Activated CD4-positive, alpha-beta memory T cell treated with anti-CD3 and anti-CD28 coated beads for 36 hours (primary cell): ENCODE data around the gene TTLL1. TPM values are rescaled to one million over a fixed set of nuclear protein-coding genes. Genes with fewer than 3 reads are reported as not detected.
A peak's percentile ranks its signal among the peaks of the same experiment; 100 is the strongest.

Experiments
- CTCF ChIA-PET: fragments of 350-600 bp; sonication (Branson Sonifier 250); formaldehyde crosslinking; loops from one replicate; lab custom pipeline; 2021; ENCODE audit warnings: antibody characterized with exemption, inconsistent platforms; lab: Charles Lee
- POLR2A ChIA-PET: fragments of 350-600 bp; sonication (Branson Sonifier 250); formaldehyde crosslinking; loops from one replicate; lab custom pipeline; 2021; ENCODE audit warnings: antibody characterized with exemption; lab: Charles Lee
- DNase-seq: peaks from one replicate; pipeline ENCODE4 v3.0.0-alpha.2; 2020
- H3K27ac Mint-ChIP-seq: one replicate; pipeline ENCODE4 v1.8.0; 2021; ENCODE audit warnings: mixed read lengths
- H3K27me3 Mint-ChIP-seq: one replicate; pipeline ENCODE4 v1.8.0; 2021; ENCODE audit warnings: mixed read lengths
- H3K36me3 Mint-ChIP-seq: one replicate; pipeline ENCODE4 v1.8.0; 2021; ENCODE audit warnings: mixed read lengths
- H3K4me1 Mint-ChIP-seq: one replicate; pipeline ENCODE4 v1.8.0; 2021; ENCODE audit warnings: low read depth, mixed read lengths
- H3K4me3 Mint-ChIP-seq: one replicate; pipeline ENCODE4 v1.8.0; 2021; ENCODE audit warnings: mild to moderate bottlenecking, mixed read lengths
- H3K9me3 Mint-ChIP-seq: one replicate; pipeline ENCODE4 v1.8.0; 2021; ENCODE audit warnings: mixed read lengths
- intact Hi-C: fragments of 100-400 bp; cut with micrococcal nuclease; formaldehyde crosslinking; loops from one replicate; pipeline ENCODE4 v1.15.1; 2023
- total RNA-seq, 2 experiments: library from RNA; stranded (reverse); gene quantifications; one replicate each; pipeline ENCODE4 v1.2.3, GENCODE V29; 2021

The TTLL1 gene
- total RNA-seq, 2 experiments from 2014 or later: 6.1 to 6.7 TPM

- DNase-seq: no peak
- Mint-ChIP-seq H3K4me1 (no peaks in the 10 kb centered on the region), H3K9me3 (no peaks in the 10 kb centered on the region), H3K27ac (no peak overlapping the region), H3K36me3 (no peaks in the 10 kb centered on the region), H3K27me3 (no peaks in the 10 kb centered on the region), H3K4me3 (no peak overlapping the region)
- POLR2A ChIA-PET: no interaction called here
- intact Hi-C loops: no loop called here
- CTCF ChIA-PET: no interaction called here
These were observed 37.4 kb upstream of the TTLL1 start for GRCh38 chr22:43126501-43127165.

GRCh38 chr22:43118953-43119458 is 29.8 kb upstream of the TTLL1 start:
- no peak overlapping the region for H3K4me3 Mint-ChIP-seq
- CTCF ChIA-PET: no interaction called here

GRCh38 chr22:43118024-43118849 is 29.0 kb upstream of the TTLL1 start:
- Mint-ChIP-seq H3K9me3 (no peaks in the 10 kb centered on the region), H3K27me3 (no peaks in the 10 kb centered on the region), H3K4me1 (peaks cover 7% of the 10 kb centered on the region), H3K36me3 (no peaks in the 10 kb centered on the region), H3K27ac (no peak overlapping the region), H3K4me3 (no peak overlapping the region)
- ChIA-PET CTCF (no interaction called here), POLR2A (no interaction called here)
- DNase-seq: no peak
- intact Hi-C loops: no loop called here

More at GRCh38 chr22:43118953-43119458, 29.8 kb upstream of the TTLL1 start:
- no peaks in the 10 kb centered on the region for H3K36me3 Mint-ChIP-seq
- no peak for DNase-seq
- H3K4me1 Mint-ChIP-seq: peaks cover 7% of the 10 kb centered on the region
- POLR2A ChIA-PET: no interaction called here
- no peaks in the 10 kb centered on the region for H3K9me3 Mint-ChIP-seq
- intact Hi-C loops: no loop called here
- no peaks in the 10 kb centered on the region for H3K27me3 Mint-ChIP-seq
- H3K27ac Mint-ChIP-seq: no peak overlapping the region

- H3K9me3 Mint-ChIP-seq: no peaks in the 10 kb centered on the region
- H3K27me3 Mint-ChIP-seq: no peaks in the 10 kb centered on the region
- no peaks in the 10 kb centered on the region for H3K36me3 Mint-ChIP-seq
- no peak overlapping the region for H3K27ac Mint-ChIP-seq
- no peak overlapping the region for H3K4me3 Mint-ChIP-seq
- peaks cover 7% of the 10 kb centered on the region for H3K4me1 Mint-ChIP-seq
- intact Hi-C loops: no loop called here
- POLR2A ChIA-PET: interaction anchor here (0.6 kb wide), 2 partner anchors 14 to 507 kb away, joined by 3 read pairs; no protein-coding TSS in a partner anchor
- CTCF ChIA-PET: interaction anchor here (0.6 kb wide), 1 partner anchor 324 kb away, joined by 3 read pairs; no protein-coding TSS in a partner anchor
- no peak for DNase-seq
These were observed 27.7 kb upstream of the TTLL1 start for GRCh38 chr22:43116932-43117331.

GRCh38 chr22:43114958-43115357 is 25.8 kb upstream of the TTLL1 start:
- Mint-ChIP-seq H3K27ac (no peak overlapping the region), H3K9me3 (no peaks in the 10 kb centered on the region), H3K4me1 (peaks cover 14% of the 10 kb centered on the region), H3K4me3 (no peak overlapping the region), H3K27me3 (peaks cover 4% of the 10 kb centered on the region), H3K36me3 (no peaks in the 10 kb centered on the region)
- CTCF ChIA-PET: interaction anchor here (1.1 kb wide), 1 partner anchor 27 kb away, joined by 3 read pairs; no protein-coding TSS in a partner anchor
- intact Hi-C loops: no loop called here
- POLR2A ChIA-PET: no interaction called here
- no peak for DNase-seq

GRCh38 chr22:43113526-43114251 is 24.5 kb upstream of the TTLL1 start:
- no peak overlapping the region for H3K27ac Mint-ChIP-seq
- H3K27me3 Mint-ChIP-seq: peaks cover 4% of the 10 kb centered on the region
- intact Hi-C loops: no loop called here
- no peak for DNase-seq
- H3K9me3 Mint-ChIP-seq: no peaks in the 10 kb centered on the region
- H3K4me1 Mint-ChIP-seq: peaks cover 8% of the 10 kb centered on the region
- ChIA-PET CTCF (interaction anchor here (1.1 kb wide), 1 partner anchor 26 kb away, joined by 3 read pairs; no protein-coding TSS in a partner anchor), POLR2A (no interaction called here)
- H3K36me3 Mint-ChIP-seq: no peaks in the 10 kb centered on the region
- no peak overlapping the region for H3K4me3 Mint-ChIP-seq

GRCh38 chr22:43110927-43111623 is 21.9 kb upstream of the TTLL1 start:
- H3K9me3 Mint-ChIP-seq: no peaks in the 10 kb centered on the region
- peaks cover 7% of the 10 kb centered on the region for H3K4me1 Mint-ChIP-seq
- peaks cover 4% of the 10 kb centered on the region for H3K27me3 Mint-ChIP-seq
- no peaks in the 10 kb centered on the region for H3K36me3 Mint-ChIP-seq
- intact Hi-C loops: no loop called here
- H3K27ac Mint-ChIP-seq: no peak overlapping the region
- POLR2A ChIA-PET: no interaction called here
- DNase-seq: peak; percentile 57
- H3K4me3 Mint-ChIP-seq: peak overlapping the region; percentile 59
- CTCF ChIA-PET: no interaction called here

- Mint-ChIP-seq H3K36me3 (no peaks in the 10 kb centered on the region), H3K27me3 (peaks cover 4% of the 10 kb centered on the region), H3K4me3 (peak within 1 kb of the TSS; percentile 69), H3K9me3 (no peaks in the 10 kb centered on the region), H3K4me1 (peaks cover 7% of the 10 kb centered on the region), H3K27ac (no peak within 1 kb of the TSS)
- CTCF ChIA-PET: interaction anchor here (0.5 to 1.4 kb wide), 3 partner anchors 20 to 45 kb away, joined by 3 to 4 read pairs (median 3); no protein-coding TSS in a partner anchor
- peak; percentile 55 for DNase-seq
- intact Hi-C loops: no loop called here
- POLR2A ChIA-PET: no interaction called here
These were observed 21.3 kb upstream of the TTLL1 start, which contains the start of gene BIK for GRCh38 chr22:43110444-43110926. Gene BIK (plus strand): TSS chr22:43110750. CDS start chr22:43124023, 13,273 bp downstream.

GRCh38 chr22:43109921-43110443 is 20.8 kb upstream of the TTLL1 start:
- H3K4me1 Mint-ChIP-seq: peaks cover 7% of the 10 kb centered on the region
- POLR2A ChIA-PET: no interaction called here
- no peak for DNase-seq
- H3K4me3 Mint-ChIP-seq: peak overlapping the region; percentile 69
- H3K27me3 Mint-ChIP-seq: peaks cover 4% of the 10 kb centered on the region
- CTCF ChIA-PET: interaction anchor here (0.5 to 1.4 kb wide), 3 partner anchors 19 to 44 kb away, joined by 3 to 4 read pairs (median 3); no protein-coding TSS in a partner anchor
- H3K36me3 Mint-ChIP-seq: no peaks in the 10 kb centered on the region
- no peak overlapping the region for H3K27ac Mint-ChIP-seq
- H3K9me3 Mint-ChIP-seq: no peaks in the 10 kb centered on the region
- intact Hi-C loops: no loop called here

GRCh38 chr22:43109511-43109910 is 20.3 kb upstream of the TTLL1 start:
- H3K27me3 Mint-ChIP-seq: peaks cover 4% of the 10 kb centered on the region
- H3K9me3 Mint-ChIP-seq: no peaks in the 10 kb centered on the region
- peaks cover 7% of the 10 kb centered on the region for H3K4me1 Mint-ChIP-seq
- intact Hi-C loops: no loop called here
- H3K36me3 Mint-ChIP-seq: no peaks in the 10 kb centered on the region
- no peak overlapping the region for H3K27ac Mint-ChIP-seq
- ChIA-PET CTCF (interaction anchor here (1.4 kb wide), 2 partner anchors 19 to 26 kb away, joined by 3 to 4 read pairs; no protein-coding TSS in a partner anchor), POLR2A (interaction anchor here (0.6 kb wide), 1 partner anchor 286 kb away, joined by 3 read pairs; no protein-coding TSS in a partner anchor)
- H3K4me3 Mint-ChIP-seq: no peak overlapping the region
- DNase-seq: no peak

- Mint-ChIP-seq H3K27ac (no peak overlapping the region), H3K27me3 (peaks cover 2% of the 10 kb centered on the region), H3K9me3 (no peaks in the 10 kb centered on the region), H3K4me3 (no peak overlapping the region), H3K36me3 (no peaks in the 10 kb centered on the region), H3K4me1 (peaks cover 11% of the 10 kb centered on the region)
- ChIA-PET POLR2A (interaction anchor here (0.6 kb wide), 1 partner anchor 29 kb away, joined by 3 read pairs; no protein-coding TSS in a partner anchor), CTCF (interaction anchor here (1.0 kb wide), 1 partner anchor 16 kb away, joined by 3 read pairs; no protein-coding TSS in a partner anchor)
- DNase-seq: no peak
- intact Hi-C loops: no loop called here
These were observed 17.1 kb upstream of the TTLL1 start for GRCh38 chr22:43106302-43106701.
